Posterior cingulate gyrus (tissue), 11 donors: Measurements from ENCODE around the gene CFAP61.

Experiments used
- DNase-seq, 10 donors: peaks; one replicate each; pipeline versions ENCODE4 v3.0.0 to v3.0.0-alpha.2; 2020 to 2021; ENCODE audit warnings: mixed read lengths in 3 of 10
- intact Hi-C: fragments of 100-400 bp; cut with DNase I; formaldehyde crosslinking; loops from one replicate; pipeline ENCODE4 v1.15.1; 2023

CFAP61 gene

GRCh38 chr20:20259533-20259932 is 207.2 kb downstream of the CFAP61 start:
- intact Hi-C loops: no loop called here
- DNase-seq: no peak

- no peak for DNase-seq
- intact Hi-C loops: no loop called here
Observed at GRCh38 chr20:20261159-20261558, 208.8 kb downstream of the CFAP61 start.

GRCh38 chr20:20265210-20265609 is 212.9 kb downstream of the CFAP61 start:
- intact Hi-C loops: no loop called here
- DNase-seq: no peak

GRCh38 chr20:20266552-20266951 is 214.2 kb downstream of the CFAP61 start:
- intact Hi-C loops: no loop called here
- no peak for DNase-seq

- intact Hi-C loops: no loop called here
- DNase-seq: no peak
Observed at GRCh38 chr20:20267685-20268370, 215.5 kb downstream of the CFAP61 start.

- intact Hi-C loops: no loop called here
- no peak for DNase-seq
Observed at GRCh38 chr20:20271271-20271670, 218.9 kb downstream of the CFAP61 start.

GRCh38 chr20:20272686-20273085 is 220.4 kb downstream of the CFAP61 start:
- no peak for DNase-seq
- intact Hi-C loops: no loop called here

GRCh38 chr20:20273286-20273685 is 221.0 kb downstream of the CFAP61 start:
- intact Hi-C loops: no loop called here
- no peak for DNase-seq

- intact Hi-C loops: no loop called here
Observed at GRCh38 chr20:20274821-20275220, 222.5 kb downstream of the CFAP61 start.

GRCh38 chr20:20275636-20276035 is 223.3 kb downstream of the CFAP61 start:
- intact Hi-C loops: no loop called here
- no peak for DNase-seq

More at GRCh38 chr20:20274821-20275220, 222.5 kb downstream of the CFAP61 start:
- DNase-seq: no peak

GRCh38 chr20:20276811-20277530 is 224.6 kb downstream of the CFAP61 start:
- intact Hi-C loops: no loop called here
- DNase-seq: no peak

- no peak for DNase-seq
- intact Hi-C loops: no loop called here
Observed at GRCh38 chr20:20277894-20278335, 225.6 kb downstream of the CFAP61 start.

- intact Hi-C loops: no loop called here
- no peak for DNase-seq
Observed at GRCh38 chr20:20286061-20286460, 233.7 kb downstream of the CFAP61 start.

GRCh38 chr20:20289331-20289730 is 237.0 kb downstream of the CFAP61 start:
- intact Hi-C loops: no loop called here
- no peak for DNase-seq

GRCh38 chr20:20292472-20292871 is 240.1 kb downstream of the CFAP61 start:
- intact Hi-C loops: no loop called here
- DNase-seq: no peak

- no peak for DNase-seq
- intact Hi-C loops: no loop called here
Observed at GRCh38 chr20:20293141-20293540, 240.8 kb downstream of the CFAP61 start.

GRCh38 chr20:20293691-20294385 is 241.5 kb downstream of the CFAP61 start:
- DNase-seq: no peak
- intact Hi-C loops: no loop called here

GRCh38 chr20:20295621-20296498 is 243.5 kb downstream of the CFAP61 start:
- DNase-seq: no peak
- intact Hi-C loops: no loop called here

GRCh38 chr20:20297181-20297580 is 244.8 kb downstream of the CFAP61 start:
- intact Hi-C loops: no loop called here
- no peak for DNase-seq

GRCh38 chr20:20297752-20298151 is 245.4 kb downstream of the CFAP61 start:
- intact Hi-C loops: no loop called here
- DNase-seq: no peak

GRCh38 chr20:20299904-20300303 is 247.6 kb downstream of the CFAP61 start:
- DNase-seq: no peak
- intact Hi-C loops: no loop called here
